Tibial nerve (tissue), 4 donors: Measurements from ENCODE around the gene RNF7. TPM values are rescaled to one million over a fixed set of nuclear protein-coding genes. Genes with fewer than 3 reads are reported as not detected.
"Not testable (repeated sequence)": the region's sequence is repeated elsewhere in the genome, so short reads cannot be mapped to it uniquely, and the experiment has no call there.

ENCODE experiments used
- DNase-seq, 2 donors: peaks; one replicate each; pipeline ENCODE4 v3.0.0-alpha.2; 2019; ENCODE audit warnings: low spot score in 2 of 2
- H3K27ac ChIP-seq, 4 donors: fragments of 200-600 bp; sonication (generic) in 3 of 4; one replicate each; pipeline ENCODE4 v1.5.1; 2017 to 2019; ENCODE audit warnings: mild to moderate bottlenecking in 1 of 4
- H3K27me3 ChIP-seq, 2 donors: fragments of 200-600 bp; sonication (generic) in 1 of 2; one replicate each; pipeline versions ENCODE4 v1.5.1 to v1.6.0; 2017 to 2019
- H3K36me3 ChIP-seq, 3 donors: fragments of 200-600 bp; sonication (generic); one replicate each; pipeline ENCODE4 v1.5.1; 2018 to 2019
- H3K4me1 ChIP-seq, 4 donors: fragments of 200-600 bp; sonication (generic) in 3 of 4; one replicate each; pipeline ENCODE4 v1.5.1; 2017 to 2019
- H3K4me3 ChIP-seq, 4 donors: fragments of 200-600 bp; sonication (generic) in 3 of 4; one replicate each; pipeline ENCODE4 v1.5.1; 2017 to 2019; ENCODE audit warnings: mild to moderate bottlenecking in 1 of 4, moderate library complexity in 1 of 4
- H3K9me3 ChIP-seq, 4 donors: fragments of 200-600 bp; sonication (generic) in 3 of 4; one replicate each; pipeline ENCODE4 v1.5.1; 2017 to 2019
- EP300 ChIP-seq, 2 donors: sonication (generic); formaldehyde crosslinking; IDR thresholded peaks; one replicate each; pipeline ENCODE4 v1.6.1; 2017; ENCODE audit warnings: antibody characterized with exemption in 2 of 2, mild to moderate bottlenecking in 1 of 2
- POLR2A ChIP-seq, 2 donors: fragments of 450-650 bp; IDR thresholded peaks; one replicate each; pipeline ENCODE4 v1.6.1; 2017; ENCODE audit warnings: antibody characterized with exemption in 2 of 2, mild to moderate bottlenecking in 2 of 2, moderate library complexity in 2 of 2
- whole genome bisulfite sequencing, 2 donors: methylation state at CpG; one replicate each; pipeline ENCODE4 v1.1.5; 2018; 5-methylcytosine and 5-hydroxymethylcytosine counted together
- total RNA-seq, 4 donors: library from RNA; depleted of rRNA; stranded (reverse); fragments of >200 nt; gene quantifications; one replicate each; pipeline ENCODE4 v1.1.0, GENCODE V29; 2016
- TF ChIP-seq, protein P1 (sequence below), 5 experiments: fragments of 200-600 bp in 3 of 5; fragments of 450-650 bp in 2 of 5; sonication (generic) in 3 of 5; IDR thresholded peaks; one replicate each; pipeline ENCODE4 v1.5.1; 2016 to 2019; ENCODE audit warnings: antibody characterized with exemption in 5 of 5, mild to moderate bottlenecking in 3 of 5, moderate library complexity in 2 of 5

The RNF7 gene
- total RNA-seq, 4 donors from 2014 or later, result 65.7 to 80.2 (median 66.8) TPM

DNA sequence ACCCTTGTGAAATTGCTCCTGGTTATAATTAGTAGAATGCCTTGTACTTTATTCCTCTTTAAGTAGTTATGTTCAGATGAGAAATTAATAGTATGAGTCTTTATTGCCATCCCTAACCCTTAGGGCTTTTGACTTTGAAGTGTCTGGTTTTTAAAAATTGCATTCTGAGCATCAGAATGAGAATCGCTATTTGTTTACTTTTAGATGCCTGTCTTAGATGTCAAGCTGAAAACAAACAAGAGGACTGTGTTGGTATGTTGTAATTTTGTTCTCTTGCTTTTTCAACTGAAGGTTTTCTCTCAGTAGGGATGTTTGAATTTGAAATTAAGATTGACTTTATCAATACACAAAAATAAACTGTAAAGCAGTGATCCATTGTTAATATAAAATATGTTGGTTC is 5.2 kb downstream of the RNF7 start:
- H3K27me3 ChIP-seq, result no peaks in the 10 kb centered on the region
- H3K36me3 ChIP-seq, result peaks cover 0 to 34% (median 11%) of the 10 kb centered on the region in 3 donors
- TF ChIP-seq POLR2A (IDR thresholded peaks at IDR 0.05) (no peak), EP300 (IDR thresholded peaks at IDR 0.05) (no peak)
- TF ChIP-seq, protein P1, sequence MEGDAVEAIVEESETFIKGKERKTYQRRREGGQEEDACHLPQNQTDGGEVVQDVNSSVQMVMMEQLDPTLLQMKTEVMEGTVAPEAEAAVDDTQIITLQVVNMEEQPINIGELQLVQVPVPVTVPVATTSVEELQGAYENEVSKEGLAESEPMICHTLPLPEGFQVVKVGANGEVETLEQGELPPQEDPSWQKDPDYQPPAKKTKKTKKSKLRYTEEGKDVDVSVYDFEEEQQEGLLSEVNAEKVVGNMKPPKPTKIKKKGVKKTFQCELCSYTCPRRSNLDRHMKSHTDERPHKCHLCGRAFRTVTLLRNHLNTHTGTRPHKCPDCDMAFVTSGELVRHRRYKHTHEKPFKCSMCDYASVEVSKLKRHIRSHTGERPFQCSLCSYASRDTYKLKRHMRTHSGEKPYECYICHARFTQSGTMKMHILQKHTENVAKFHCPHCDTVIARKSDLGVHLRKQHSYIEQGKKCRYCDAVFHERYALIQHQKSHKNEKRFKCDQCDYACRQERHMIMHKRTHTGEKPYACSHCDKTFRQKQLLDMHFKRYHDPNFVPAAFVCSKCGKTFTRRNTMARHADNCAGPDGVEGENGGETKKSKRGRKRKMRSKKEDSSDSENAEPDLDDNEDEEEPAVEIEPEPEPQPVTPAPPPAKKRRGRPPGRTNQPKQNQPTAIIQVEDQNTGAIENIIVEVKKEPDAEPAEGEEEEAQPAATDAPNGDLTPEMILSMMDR (IDR thresholded peaks at IDR 0.05), result no peak
- no peak overlapping the region for H3K4me3 ChIP-seq
- peaks cover 0 to 57% (median 27%) of the 10 kb centered on the region in 4 donors for H3K4me1 ChIP-seq
- DNase-seq, result no peak
- no peaks in the 10 kb centered on the region for H3K9me3 ChIP-seq
- no peak overlapping the region for H3K27ac ChIP-seq
- 46 to 59% methylated on average over 1 of the region's 1 CpG for WGBS, 2 donors

DNA sequence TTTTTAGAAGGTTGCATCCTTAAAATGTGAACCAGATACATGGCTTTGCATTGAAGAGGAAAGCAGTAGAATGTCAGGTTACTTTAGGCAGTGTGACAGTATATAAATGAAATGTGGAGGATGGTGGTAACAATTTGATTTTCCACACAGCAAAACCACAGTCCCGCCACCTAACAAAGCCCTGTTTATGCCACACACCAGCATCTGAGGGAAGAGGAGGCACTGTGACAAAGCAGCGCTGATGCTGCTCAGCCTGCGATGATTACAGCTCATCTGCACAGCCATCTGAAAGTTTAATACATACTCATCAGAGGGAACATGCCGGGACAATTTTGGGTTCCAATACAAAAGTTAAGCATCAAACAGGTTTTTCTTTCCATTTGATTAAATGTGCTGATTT is 8.9 kb downstream of the RNF7 start:
- DNase-seq, result no peak
- no peak for TF ChIP-seq POLR2A (IDR thresholded peaks at IDR 0.05)
- peaks cover 0 to 33% (median 7%) of the 10 kb centered on the region in 4 donors for H3K4me1 ChIP-seq
- no peak overlapping the region for H3K4me3 ChIP-seq
- 59 to 67% methylated on average over 4 of the region's 4 CpGs for WGBS, 2 donors
- no peak overlapping the region for H3K27ac ChIP-seq
- no peaks in the 10 kb centered on the region for H3K9me3 ChIP-seq
- peaks cover 0 to 62% (median 11%) of the 10 kb centered on the region in 3 donors for H3K36me3 ChIP-seq
- no peaks in the 10 kb centered on the region for H3K27me3 ChIP-seq

DNA sequence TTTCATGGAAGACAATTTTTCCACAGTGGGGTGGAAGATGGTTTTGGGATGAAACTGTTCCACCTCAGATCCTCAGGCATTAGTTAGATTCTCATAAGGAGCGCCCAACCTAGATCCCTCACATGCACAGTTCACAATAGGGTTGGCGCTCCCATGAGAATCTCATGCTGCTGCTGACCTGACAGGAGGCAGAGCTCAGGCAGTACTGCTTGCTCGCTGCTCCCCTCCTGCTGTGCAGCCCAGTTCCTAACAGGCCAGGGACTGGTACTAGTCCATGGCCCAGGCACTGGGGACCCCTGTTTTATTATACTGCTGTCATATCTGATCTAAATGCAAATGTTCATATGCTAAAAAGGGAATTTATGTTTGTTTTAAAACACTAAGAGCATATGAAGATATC is 15.3 kb downstream of the RNF7 start:
- Histone ChIP-seq H3K27me3 (no peaks in the 10 kb centered on the region), H3K9me3 (no peaks in the 10 kb centered on the region), H3K27ac (no peak overlapping the region), H3K4me3 (no peak overlapping the region), H3K4me1 (no peaks in the 10 kb centered on the region), H3K36me3 (peaks cover 0 to 48% (median 0%) of the 10 kb centered on the region in 3 donors)
- DNase-seq, result no peak
- TF ChIP-seq POLR2A (IDR thresholded peaks at IDR 0.05) (no peak), EP300 (IDR thresholded peaks at IDR 0.05) (no peak)
- TF ChIP-seq, protein P1 (IDR thresholded peaks at IDR 0.05), result no peak
- 85 to 97% methylated on average over 3 of the region's 3 CpGs for WGBS, 2 donors

DNA sequence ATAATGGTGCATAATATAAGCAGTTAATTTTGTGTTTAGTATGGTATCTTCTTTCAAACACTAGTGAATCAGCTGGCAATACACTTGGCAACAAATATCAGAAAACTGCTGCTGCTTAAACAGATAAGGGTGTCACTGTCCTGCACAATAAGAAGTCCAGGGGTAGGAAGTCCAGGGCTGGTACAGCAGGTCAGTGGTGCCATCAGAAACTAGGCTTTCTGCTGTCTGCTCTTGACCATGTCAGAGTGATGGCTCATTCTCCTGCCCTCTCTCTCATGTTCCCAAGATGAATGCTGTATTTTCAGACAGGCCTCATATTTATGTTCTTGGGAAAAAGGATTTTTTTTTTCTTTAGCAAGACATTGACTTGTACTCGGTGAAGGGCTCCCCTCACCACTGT is 15.9 kb downstream of the RNF7 start:
- no peaks in the 10 kb centered on the region for H3K27me3 ChIP-seq
- no peak overlapping the region for H3K27ac ChIP-seq
- peaks cover 0 to 42% (median 0%) of the 10 kb centered on the region in 3 donors for H3K36me3 ChIP-seq
- no peaks in the 10 kb centered on the region for H3K9me3 ChIP-seq
- TF ChIP-seq, protein P1 (IDR thresholded peaks at IDR 0.05), result no peak
- TF ChIP-seq POLR2A (IDR thresholded peaks at IDR 0.05) (no peak), EP300 (IDR thresholded peaks at IDR 0.05) (no peak)
- H3K4me1 ChIP-seq, result no peaks in the 10 kb centered on the region
- DNase-seq, result no peak
- 60 to 62% methylated on average over 1 of the region's 1 CpG for WGBS, 2 donors
- H3K4me3 ChIP-seq, result no peak overlapping the region

DNA sequence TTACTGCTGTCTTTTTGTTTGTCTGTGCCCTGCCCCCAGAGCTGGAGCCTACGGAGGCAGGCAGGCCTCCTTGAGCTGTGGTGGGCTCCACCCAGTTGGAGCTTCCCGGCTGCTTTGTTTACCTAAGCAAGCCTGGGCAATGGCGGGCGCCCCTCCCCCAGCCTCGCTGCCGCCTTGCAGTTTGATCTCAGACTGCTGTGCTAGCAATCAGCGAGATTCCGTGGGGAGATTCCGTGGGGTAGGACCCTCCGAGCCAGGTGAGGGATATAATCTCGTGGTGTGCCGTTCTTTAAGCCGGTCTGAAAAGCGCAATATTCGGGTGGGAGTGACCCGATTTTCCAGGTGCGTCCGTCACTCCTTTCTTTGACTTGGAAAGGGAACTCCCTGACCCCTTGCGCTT is 24.5 kb downstream of the RNF7 start:
- 84 to 86% methylated on average over 19 of the region's 19 CpGs for WGBS, 2 donors
- H3K27me3 ChIP-seq, result not testable (repeated sequence)

DNA sequence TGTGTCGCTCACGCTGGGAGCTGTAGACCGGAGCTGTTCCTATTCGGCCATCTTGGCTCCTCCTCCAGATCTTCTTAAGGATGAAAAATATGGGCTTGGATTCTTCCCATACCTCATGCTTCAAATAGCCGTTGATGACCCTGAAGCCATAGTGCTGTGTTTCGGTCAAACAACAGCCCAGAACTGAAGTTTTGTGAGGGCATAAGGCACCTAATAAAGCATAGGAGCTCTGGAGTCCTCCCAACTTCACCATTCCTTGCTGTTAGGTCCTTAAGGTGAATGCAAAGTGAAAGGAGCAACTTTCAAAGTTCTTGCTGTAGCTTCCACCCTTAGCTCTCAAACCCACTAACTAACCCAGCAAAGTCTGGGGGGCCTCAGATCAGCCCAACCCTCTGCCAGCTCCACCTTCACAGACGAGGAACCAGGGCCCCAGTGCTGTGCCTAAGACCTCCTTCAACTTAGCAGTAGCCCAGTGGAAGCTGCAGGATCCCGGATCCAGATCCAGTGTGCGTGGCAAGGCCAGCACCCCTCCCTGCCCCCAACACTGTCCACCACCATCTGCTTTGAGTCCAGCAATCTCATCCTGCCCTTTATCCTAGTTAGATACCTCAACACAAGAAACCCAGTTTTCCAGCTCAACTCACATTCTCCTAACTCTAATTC is 25.1 kb downstream of the RNF7 start, which contains the start of gene GRK7:
Gene GRK7 (plus strand): TSS at position 321 of the 663 bp plus-strand sequence. CDS start 14,877 bp downstream, outside the sequence.
- Histone ChIP-seq H3K4me1 (no peaks in the 10 kb centered on the region), H3K4me3 (no peak within 1 kb of the TSS), H3K9me3 (no peaks in the 10 kb centered on the region), H3K27me3 (no peaks in the 10 kb centered on the region), H3K27ac (no peak within 1 kb of the TSS), H3K36me3 (no peaks in the 10 kb centered on the region)
- TF ChIP-seq POLR2A (IDR thresholded peaks at IDR 0.05) (no peak), EP300 (IDR thresholded peaks at IDR 0.05) (no peak)
- DNase-seq, result no peak
- 92 to 97% methylated on average over 9 of the region's 9 CpGs for WGBS, 2 donors

More for the DNA sequence above, 24.5 kb downstream of the RNF7 start:
- H3K27ac ChIP-seq, DNase-seq, H3K4me3 ChIP-seq, H3K36me3 ChIP-seq, H3K9me3 ChIP-seq, H3K4me1 ChIP-seq: not testable (repeated sequence)
